ENCODE data around the gene NACC2. TPM values are rescaled to one million over a fixed set of nuclear protein-coding genes. Genes with fewer than 3 reads are reported as not detected.

Gene NACC2
- total and polyA plus RNA-seq, 2 of the 8 experiments (the other 6 are each of a cell fraction or from before 2014, with no cell fraction given) = 8.3 to 14.0 TPM

DNA sequence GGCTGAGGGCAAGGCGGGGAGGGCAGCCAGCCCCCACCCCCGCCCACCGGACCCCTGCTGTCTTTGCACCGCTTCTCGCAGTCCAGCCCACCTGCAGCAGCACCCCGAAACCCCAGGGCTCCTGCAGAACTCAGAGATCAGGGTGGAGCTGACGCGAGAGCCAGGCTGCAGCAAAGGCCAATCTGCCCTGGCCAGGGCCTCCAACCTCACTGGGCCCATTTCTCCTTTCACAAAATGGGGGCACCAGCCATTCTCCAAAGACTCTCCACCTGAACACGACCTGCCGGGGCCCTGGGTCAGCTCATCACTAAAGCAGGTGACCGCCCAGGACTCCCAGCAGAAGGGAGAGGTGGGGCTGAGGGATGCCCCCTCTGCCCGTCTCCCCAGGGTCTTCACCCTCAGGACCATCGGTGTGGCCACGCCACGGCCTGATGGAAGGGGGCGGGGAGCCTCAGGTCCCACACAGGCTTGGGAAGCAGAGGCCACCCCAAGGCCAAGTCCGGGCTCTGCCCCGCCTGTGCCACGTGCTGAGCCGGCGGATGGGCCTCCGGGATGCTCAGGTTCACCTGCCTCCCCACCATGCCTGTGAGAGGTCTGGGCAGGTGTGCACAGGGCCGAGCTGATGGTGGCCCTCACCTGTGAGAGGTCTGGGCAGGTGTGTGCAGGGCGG lies 13.1 kb downstream of the NACC2 start:
- no peak overlapping the region for H2BK120ac ChIP-seq (replicated peaks; ENCODE audit: low read depth, low read length)
- H3K56ac ChIP-seq (replicated peaks; ENCODE audit: insufficient read length, low read depth, low read length) = no peak overlapping the region
- DNase-seq (ENCODE audit: low read depth in 1 of 2, low spot score in 2 of 2) (no peak), FAIRE-seq (no peak)
- H2BK15ac ChIP-seq (ENCODE audit: low read length) = no peak overlapping the region
- no peak overlapping the region for H3K4ac ChIP-seq (replicated peaks; ENCODE audit: insufficient read length, low read depth, low read length)
- no peaks in the 10 kb centered on the region for H3K27me3 ChIP-seq (replicated peaks in 1 of 4; ENCODE audit: control insufficient read depth in 3 of 4, extremely low read depth in 1 of 4, insufficient read depth in 3 of 4, low read length in 3 of 4)
- CTCF ChIA-PET (ENCODE audit: partially characterized antibody) = interaction anchor here (0.7 to 2.4 kb wide), 9 partner anchors 9 to 284 kb away, joined by 3 to 12 read pairs (median 3); no protein-coding TSS in a partner anchor
- no peak overlapping the region for H3K18ac ChIP-seq (ENCODE audit: extremely low read depth, low read length)
- H2BK20ac ChIP-seq (ENCODE audit: low read length) = no peak overlapping the region
- WGBS, 2 experiments (ENCODE audit: extremely low coverage in 1 of 2, insufficient coverage in 1 of 2, insufficient read length in 1 of 2, insufficient replicate concordance in 2 of 2, low coverage in 1 of 2, low lambda C conversion rate in 2 of 2, missing lambda C conversion rate in 1 of 2) = 92% methylated on average over 21 of the region's 24 CpGs; no CpG with 5 or more reads in 1 of the 2 experiments
- no peak overlapping the region for H3K14ac ChIP-seq (ENCODE audit: insufficient read length)
- POLR2A ChIA-PET (ENCODE audit: partially characterized antibody) = interaction anchor here (0.7 to 2.3 kb wide), 2 partner anchors 9 to 36 kb away, joined by 3 to 6 read pairs; no protein-coding TSS in a partner anchor
- no peak overlapping the region for H4K91ac ChIP-seq (replicated peaks; ENCODE audit: insufficient read length, low read length)
- no peak overlapping the region for H4K5ac ChIP-seq (ENCODE audit: insufficient read length, low read depth, low read length)
- H3K27ac ChIP-seq (ENCODE audit: low read depth, low read length) = no peak overlapping the region
- no peak overlapping the region for H3K23ac ChIP-seq (ENCODE audit: insufficient read length)
- H3K4me1 ChIP-seq (replicated peaks in 1 of 4; ENCODE audit: control insufficient read depth in 3 of 4, insufficient read depth in 4 of 4, low read length in 3 of 4) = peaks cover 0 to 7% (median 3%) of the 10 kb centered on the region in 4 experiments; a peak in 3 of 7 replicates
- peaks cover 0 to 2% of the 10 kb centered on the region in 2 experiments for H4K20me1 ChIP-seq (replicated peaks in 1 of 2; ENCODE audit: control insufficient read depth in 1 of 2, insufficient read depth in 2 of 2, low read length in 2 of 2)
- peak overlapping the region; percentile 65; the same call in 1 of the 2 replicates for H2AK5ac ChIP-seq (ENCODE audit: low read depth, low read length)
- H2AFZ ChIP-seq (ENCODE audit: low read length) = no peak overlapping the region
- H4K8ac ChIP-seq (ENCODE audit: extremely low read depth, insufficient read depth, low read length) = no peak overlapping the region; the same call in none of the 2 replicates
- no peak overlapping the region for H2BK12ac ChIP-seq (ENCODE audit: low read depth, low read length)
- H3K4me3 ChIP-seq (ENCODE audit: extremely low read depth in 1 of 4, insufficient read depth in 2 of 4, low read depth in 3 of 4, low read length in 4 of 4) = no peak overlapping the region
- no peaks in the 10 kb centered on the region; the same call in 1 of the 2 replicates for H3K79me1 ChIP-seq (ENCODE audit: low read depth, low read length)
- no peaks in the 10 kb centered on the region for H3K23me2 ChIP-seq (ENCODE audit: low read depth, low read length)
- no peaks in the 10 kb centered on the region for H3K36me3 ChIP-seq (ENCODE audit: control insufficient read depth in 2 of 4, insufficient read depth in 4 of 4, low read length in 3 of 4)
- no peaks in the 10 kb centered on the region; a peak in 1 of 4 replicates for H3K79me2 ChIP-seq (ENCODE audit: control insufficient read depth in 1 of 2, insufficient read depth in 2 of 2, low read length in 2 of 2)
- no peaks in the 10 kb centered on the region for H3K9me3 ChIP-seq (ENCODE audit: insufficient read depth in 2 of 2, low read depth in 1 of 2, low read length in 1 of 2)
- no peak overlapping the region for H2BK5ac ChIP-seq (ENCODE audit: low read depth, low read length)
- no peak overlapping the region for H3K4me2 ChIP-seq (ENCODE audit: insufficient read depth in 1 of 2, low read depth in 2 of 2, low read length in 2 of 2)
- H3K9ac ChIP-seq (replicated peaks in 1 of 4; ENCODE audit: extremely low read depth in 1 of 4, low read depth in 3 of 4, low read length in 3 of 4) = no peak overlapping the region
- TF ChIP-seq GABPA (IDR thresholded peaks at IDR 0.05; ENCODE audit: borderline replicate concordance, insufficient read depth, low read length) (no peak), TBP (IDR thresholded peaks at IDR 0.05; ENCODE audit: low read depth, low read length) (no peak), SIX5 (IDR thresholded peaks at IDR 0.05; ENCODE audit: low read depth, low read length) (no peak), BACH1 (IDR thresholded peaks at IDR 0.05; ENCODE audit: low read length) (no peak)
- TF ChIP-seq, protein P1, sequence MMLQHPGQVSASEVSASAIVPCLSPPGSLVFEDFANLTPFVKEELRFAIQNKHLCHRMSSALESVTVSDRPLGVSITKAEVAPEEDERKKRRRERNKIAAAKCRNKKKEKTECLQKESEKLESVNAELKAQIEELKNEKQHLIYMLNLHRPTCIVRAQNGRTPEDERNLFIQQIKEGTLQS (IDR thresholded peaks at IDR 0.05; ENCODE audit: insufficient read depth, low read depth, low read length) = no peak
- TF ChIP-seq, protein P2, sequence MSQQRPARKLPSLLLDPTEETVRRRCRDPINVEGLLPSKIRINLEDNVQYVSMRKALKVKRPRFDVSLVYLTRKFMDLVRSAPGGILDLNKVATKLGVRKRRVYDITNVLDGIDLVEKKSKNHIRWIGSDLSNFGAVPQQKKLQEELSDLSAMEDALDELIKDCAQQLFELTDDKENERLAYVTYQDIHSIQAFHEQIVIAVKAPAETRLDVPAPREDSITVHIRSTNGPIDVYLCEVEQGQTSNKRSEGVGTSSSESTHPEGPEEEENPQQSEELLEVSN (IDR thresholded peaks at IDR 0.05) = no peak
- TF ChIP-seq, protein P3, sequence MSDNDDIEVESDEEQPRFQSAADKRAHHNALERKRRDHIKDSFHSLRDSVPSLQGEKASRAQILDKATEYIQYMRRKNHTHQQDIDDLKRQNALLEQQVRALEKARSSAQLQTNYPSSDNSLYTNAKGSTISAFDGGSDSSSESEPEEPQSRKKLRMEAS (IDR thresholded peaks at IDR 0.05) = no peak
- TF ChIP-seq, protein P4, sequence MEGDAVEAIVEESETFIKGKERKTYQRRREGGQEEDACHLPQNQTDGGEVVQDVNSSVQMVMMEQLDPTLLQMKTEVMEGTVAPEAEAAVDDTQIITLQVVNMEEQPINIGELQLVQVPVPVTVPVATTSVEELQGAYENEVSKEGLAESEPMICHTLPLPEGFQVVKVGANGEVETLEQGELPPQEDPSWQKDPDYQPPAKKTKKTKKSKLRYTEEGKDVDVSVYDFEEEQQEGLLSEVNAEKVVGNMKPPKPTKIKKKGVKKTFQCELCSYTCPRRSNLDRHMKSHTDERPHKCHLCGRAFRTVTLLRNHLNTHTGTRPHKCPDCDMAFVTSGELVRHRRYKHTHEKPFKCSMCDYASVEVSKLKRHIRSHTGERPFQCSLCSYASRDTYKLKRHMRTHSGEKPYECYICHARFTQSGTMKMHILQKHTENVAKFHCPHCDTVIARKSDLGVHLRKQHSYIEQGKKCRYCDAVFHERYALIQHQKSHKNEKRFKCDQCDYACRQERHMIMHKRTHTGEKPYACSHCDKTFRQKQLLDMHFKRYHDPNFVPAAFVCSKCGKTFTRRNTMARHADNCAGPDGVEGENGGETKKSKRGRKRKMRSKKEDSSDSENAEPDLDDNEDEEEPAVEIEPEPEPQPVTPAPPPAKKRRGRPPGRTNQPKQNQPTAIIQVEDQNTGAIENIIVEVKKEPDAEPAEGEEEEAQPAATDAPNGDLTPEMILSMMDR (IDR thresholded peaks at IDR 0.05; ENCODE audit: control extremely low read depth in 1 of 3, insufficient read depth in 1 of 3, low read depth in 1 of 3, low read length in 3 of 3) = no peak
